GM18907 (cell line): ENCODE data around the gene ADGRB3.

Experiments used
- ATAC-seq: cut with Tn5 transposase; IDR thresholded peaks from one replicate; pipeline ENCODE4 v1.9.1; 2021; ENCODE audit warnings: mild to moderate bottlenecking, moderate library complexity; ENCODE audit not compliant: unreplicated experiment

Gene ADGRB3

DNA sequence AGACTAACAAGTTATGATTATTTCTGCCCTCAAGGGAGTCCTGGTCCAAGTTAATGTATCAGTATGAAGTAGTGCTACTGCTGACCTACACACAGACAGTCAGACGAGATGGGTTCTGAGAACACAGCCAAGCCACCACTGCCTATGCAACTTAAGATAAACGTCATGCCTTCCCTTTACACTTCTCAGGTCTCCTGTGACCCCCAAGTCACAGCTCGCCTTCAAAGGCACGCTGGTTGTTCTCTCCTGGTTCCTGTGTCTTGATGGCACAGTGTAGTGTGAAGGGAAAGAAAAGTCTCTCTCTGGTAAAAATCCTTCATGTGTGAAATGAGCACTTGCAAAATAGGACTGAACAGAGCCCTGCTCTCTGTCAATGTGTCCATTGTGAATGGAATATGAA lies 377.8 kb downstream of the ADGRB3 start:
- no peak for ATAC-seq

DNA sequence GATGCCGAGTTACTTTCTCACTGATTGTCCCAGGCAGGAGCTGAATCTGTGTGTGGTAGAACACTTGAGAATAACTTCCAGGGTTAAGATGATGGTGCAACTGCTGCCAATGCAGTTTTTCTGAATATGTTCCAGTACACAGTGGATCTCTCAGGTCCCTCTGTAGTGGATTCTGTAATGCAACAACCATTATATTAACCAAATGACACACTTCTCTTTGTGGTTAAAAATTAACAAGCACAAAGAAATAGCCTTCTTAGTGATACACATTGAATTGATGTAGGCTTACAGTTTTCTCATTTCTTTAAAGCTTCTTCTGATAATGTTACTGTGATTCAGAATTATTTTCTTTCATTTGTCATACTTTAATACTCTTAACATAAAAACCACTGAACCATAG lies 383.8 kb downstream of the ADGRB3 start:
- ATAC-seq: no peak

DNA sequence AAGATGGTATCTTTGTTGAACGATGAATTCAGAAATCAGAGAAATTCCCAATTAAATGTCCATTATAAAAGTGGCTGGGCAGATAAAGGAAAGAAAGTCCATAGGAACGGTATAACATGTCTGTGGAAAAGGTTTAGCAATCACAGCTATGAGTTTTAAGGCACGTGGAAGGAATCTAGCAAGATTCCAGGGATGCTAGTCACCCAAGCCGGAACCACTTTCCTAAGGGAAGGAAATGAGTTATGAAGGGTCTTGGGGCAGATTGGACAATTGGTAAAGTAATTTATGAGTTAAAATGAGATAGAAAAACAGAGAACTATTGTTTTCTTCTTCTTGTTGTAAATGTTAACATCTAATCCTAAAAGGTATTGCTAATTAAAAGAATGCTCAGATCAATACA lies 384.8 kb downstream of the ADGRB3 start:
- no peak for ATAC-seq

DNA sequence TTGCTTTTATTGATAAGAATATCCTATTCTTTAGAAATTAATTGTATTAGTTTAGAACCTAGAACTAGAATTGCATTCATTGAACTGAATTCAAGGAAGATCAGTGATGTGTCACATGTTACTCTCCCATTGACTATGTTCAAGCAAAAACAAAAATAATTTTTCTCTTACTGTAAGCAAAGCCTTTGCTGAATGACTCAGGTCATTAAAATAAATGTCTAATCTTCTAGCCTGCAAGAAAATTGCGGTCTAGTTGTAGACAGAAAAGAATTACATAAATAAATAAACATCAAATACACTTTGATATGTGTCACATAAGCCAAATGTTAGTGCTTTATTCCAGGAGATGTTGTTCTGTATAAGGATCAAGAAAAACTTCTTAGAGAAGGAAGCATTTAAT lies 387.9 kb downstream of the ADGRB3 start:
- ATAC-seq: no peak

DNA sequence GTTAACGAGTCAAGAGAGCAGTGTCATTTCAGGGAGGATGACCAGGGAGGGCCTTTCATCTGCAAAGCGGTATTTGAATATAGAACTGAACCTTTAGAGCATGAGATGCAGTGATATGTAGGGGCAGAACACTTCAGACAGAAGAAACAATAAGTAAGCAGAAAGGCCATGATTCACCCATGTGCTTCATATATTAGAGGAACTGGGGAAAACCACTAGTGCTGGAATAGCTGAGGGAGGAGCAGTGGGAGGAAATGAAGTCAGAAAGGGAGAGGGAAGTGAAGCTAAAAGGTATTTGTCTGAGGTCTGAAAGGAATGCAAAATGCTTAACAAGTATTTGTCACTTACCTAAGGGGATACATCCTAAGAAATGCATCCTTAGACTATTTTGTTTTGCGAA lies 391.2 kb downstream of the ADGRB3 start:
- no peak for ATAC-seq

DNA sequence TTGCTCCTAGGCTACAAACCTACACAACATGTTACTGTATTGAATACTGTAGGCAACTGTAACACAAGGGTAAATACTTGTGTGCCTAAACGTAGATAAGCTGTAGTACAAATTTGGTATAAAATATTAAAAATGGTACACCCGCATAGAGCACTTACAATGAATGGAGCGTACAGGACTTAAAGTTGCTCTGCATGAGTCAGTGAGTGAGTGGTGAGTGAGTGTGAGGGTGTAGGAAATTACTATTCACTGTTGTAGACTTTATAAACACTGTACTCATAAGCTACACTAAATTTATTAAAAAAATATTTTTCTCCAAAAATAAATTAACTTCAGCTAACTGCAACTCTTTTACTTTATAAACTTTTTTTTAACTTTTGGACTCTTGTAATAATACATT lies 391.6 kb downstream of the ADGRB3 start:
- no peak for ATAC-seq

DNA sequence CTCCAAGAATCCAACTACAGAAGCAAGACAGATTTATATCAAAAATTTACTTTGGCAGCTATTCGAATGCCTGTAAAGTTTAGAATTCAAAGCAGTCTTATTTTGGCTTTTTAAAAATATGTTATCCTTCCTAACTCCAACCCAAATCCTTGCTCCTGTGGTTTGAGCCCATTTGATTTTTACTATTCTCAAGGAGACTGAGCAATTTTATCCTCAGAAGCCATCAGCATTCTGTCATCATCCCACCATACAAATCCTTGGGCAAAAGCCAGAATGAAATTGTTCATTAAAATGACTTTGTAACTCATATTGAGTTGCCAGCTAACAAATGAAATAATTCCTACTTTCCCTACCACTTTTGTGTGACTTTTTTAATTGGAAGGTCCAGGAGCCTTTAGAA lies 392.8 kb downstream of the ADGRB3 start:
- ATAC-seq: no peak

DNA sequence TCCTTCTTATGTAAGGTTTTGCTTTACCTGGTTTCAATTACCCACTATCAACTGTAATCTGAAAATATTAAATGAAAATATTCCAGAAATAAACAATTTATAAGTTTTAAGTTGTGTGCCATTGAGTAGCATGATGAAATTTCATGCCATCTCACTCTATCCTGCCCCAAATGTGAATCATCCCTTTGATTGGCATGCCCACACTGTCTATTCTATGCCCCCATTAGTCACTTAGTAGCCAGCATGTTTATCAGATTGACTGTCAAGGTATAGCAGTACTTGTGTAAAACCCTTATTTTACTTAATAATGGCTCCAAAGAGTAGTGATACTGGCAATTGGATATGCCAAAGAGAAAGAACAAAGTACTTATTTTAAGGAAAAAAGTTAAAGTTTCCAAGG lies 403.8 kb downstream of the ADGRB3 start:
- ATAC-seq: no peak

DNA sequence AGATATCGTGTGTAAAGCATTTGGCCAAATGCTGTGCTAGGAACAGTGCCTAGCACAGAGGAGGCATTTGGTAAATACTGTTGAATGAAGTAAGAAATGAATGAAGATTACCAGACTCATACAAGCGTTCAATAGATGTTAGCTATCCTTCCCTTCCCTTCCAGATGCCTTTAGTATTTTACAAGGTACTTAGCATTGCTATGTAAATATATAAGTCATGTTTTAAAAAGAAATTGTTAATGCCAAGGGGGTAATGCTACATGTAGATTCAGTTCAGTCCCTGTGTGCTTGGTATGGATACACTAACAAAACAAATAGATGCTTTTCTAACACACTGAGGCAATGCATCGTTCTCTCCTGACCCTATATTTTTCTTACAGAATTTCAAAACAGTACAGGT lies 407.2 kb downstream of the ADGRB3 start:
- ATAC-seq: no peak

DNA sequence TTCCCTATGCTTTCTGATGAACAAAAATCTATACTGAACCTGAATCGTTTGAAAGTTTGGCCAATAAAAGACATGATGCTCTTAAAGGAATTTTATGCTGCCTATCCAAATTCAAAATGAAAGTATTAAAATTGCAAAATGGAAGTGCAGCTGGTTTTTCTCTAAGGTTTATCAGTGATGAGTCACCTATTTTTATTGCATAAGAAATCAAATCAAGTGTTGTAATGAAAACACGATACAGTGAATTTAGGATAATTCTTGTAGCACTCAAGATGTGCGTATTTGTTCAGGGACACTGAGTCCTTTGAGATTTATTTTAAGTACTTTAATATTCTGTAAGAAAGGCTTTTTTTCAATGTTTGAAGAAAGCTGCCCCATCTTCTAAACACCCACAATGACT lies 409.5 kb downstream of the ADGRB3 start:
- no peak for ATAC-seq

DNA sequence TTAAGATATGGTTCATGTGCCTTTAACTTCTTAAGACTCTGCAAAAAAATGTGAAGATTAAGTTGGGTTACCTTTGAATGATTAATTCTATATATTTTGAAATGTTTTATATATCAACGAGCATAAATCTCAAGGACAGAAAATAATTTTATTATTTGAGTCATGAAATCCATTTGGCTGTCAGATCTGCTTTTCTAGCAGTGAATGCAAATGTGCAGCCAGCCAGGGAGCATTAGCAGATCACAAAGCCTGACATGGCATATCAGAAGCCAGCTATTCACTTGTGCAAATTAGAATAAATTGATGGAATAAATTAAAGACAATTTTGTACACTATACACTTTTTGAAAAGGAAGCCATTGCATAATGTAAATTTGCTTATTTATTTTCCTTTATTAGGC lies 424.3 kb downstream of the ADGRB3 start:
- ATAC-seq: no peak

DNA sequence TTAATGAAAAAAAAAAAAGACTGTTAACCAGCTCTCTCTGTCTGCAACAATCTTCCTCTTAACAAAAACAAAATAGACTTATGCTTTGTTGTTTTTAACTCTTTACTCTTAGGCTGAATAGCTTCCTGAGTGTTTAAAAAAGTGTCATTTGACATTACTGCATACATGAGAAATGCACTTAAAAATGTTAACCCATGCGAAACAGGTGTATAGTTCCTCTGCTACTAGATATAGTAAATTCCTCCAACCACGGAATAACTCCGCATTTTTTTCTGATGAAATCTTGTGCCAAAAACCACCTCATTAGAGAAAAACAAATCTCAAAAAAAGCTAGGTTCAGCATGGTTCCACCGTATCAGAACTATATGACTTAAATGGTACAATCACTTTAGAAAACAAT lies 426.0 kb downstream of the ADGRB3 start:
- ATAC-seq: no peak

DNA sequence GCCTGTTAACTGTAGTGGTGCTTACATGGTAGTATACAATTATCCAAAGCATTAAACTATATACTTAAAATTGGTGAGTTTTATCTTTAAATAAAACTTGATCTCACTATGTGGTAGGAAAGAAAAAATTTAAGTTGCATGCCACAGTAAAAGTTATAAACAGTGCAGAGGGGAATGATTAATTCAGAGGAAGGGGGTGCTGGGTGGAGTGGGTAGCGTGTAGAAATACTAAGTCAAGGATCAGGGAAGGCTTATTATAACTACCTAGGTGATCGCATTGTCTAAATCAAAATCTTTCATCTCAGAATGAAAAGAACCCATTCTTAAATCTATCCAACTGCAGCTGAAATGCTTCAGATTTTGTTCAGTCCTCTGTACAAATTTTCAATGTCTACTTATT lies 428.3 kb downstream of the ADGRB3 start:
- no peak for ATAC-seq

DNA sequence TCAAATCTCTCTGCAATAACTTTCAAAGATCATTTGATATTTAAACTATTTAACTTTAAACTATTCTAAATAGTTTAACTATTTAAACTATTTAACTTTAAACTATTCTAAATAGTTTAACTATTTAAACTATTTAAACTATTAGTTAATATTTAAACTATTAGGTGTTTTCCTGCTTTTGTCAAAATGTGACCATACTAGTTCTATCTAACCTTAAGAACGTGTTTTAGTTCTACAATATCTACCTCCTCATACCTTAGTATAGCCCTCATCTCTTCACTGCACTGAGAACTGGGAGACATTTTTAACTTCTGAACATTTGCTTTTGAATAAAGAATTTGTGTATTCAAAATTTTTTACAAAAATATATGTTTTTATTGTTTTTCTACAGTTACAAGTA lies 429.1 kb downstream of the ADGRB3 start:
- no peak for ATAC-seq

DNA sequence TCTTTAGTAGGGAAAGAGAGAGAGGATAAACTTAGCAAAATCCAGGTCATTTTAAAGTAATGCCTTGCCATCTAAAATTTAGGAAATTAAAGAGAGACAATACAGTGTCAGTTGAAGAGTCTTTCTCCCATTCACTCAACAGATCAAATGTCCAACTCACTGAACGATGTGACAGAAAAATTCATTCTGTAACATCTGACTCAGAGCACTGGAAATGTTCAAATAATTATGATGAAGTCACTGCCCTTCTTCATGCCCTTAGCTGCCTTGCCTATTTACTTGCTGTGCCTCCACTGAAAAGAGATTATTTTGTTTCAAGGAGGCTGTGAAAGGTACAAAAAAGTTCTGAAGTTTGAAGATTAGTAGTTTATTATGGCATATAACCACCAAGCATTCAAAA lies 434.8 kb downstream of the ADGRB3 start:
- no peak for ATAC-seq

DNA sequence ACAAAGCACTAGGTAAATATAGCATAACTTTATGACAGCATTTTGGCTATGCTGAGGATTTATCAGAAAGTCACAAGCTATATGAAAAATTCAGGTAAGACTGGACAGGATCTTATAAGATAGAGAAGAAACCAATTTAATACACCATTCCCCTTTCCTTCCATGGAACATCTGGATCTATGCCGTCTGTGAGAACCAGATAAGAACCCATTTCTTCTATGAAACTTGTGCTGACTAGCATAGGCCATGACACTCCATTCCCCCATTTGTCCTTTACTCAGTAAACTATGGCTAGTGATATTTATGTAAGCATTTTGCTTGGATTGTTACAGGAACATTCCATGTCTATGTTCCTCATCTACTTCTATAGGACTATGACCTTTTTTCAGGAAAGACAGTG lies 437.7 kb downstream of the ADGRB3 start:
- no peak for ATAC-seq

DNA sequence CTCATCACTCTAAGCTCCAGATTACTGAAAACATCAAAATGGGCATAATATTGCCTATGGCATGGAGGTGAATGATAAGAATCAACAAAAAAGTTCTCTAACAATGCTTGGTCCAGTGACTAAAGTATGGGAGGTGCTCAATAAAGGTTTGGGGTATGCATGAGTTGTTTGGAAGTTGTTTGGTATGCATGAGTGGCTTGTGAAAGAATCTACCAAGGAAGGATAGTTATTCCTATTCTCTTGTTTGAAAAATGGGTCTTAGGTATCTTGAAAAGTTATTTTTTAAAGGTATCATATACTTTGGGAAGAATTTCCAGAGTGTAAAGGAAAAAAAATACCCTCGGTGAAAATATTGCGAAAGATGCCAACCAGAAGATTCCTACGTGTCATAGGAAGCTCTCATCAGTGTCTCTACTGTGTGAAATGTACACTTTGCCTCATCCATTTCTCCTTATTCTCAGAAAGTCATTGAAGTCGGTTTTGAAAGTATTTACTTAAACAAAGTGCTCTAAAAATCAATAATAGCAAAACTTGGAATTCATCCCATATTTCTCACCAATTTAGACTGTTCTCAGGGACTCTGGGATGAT lies 449.8 kb downstream of the ADGRB3 start:
- ATAC-seq: no peak

DNA sequence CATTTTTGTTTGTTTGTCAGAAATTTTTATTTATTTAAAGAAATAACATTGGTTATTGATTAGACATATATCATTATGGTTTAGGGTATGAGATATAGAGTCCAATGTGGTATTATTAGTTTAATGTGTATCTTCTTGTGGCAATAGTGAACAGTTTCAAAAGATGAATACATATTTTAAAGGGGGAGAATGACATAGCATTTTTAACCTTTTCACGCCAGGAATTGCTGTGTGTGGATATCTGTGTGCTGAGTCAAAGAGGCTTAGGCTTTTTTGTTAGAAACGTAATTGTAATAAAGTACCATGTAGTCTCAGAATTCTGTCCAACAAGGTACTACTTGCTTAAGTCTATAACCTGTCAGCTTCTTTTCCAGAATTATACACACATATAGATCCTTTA lies 451.6 kb downstream of the ADGRB3 start:
- ATAC-seq: no peak

DNA sequence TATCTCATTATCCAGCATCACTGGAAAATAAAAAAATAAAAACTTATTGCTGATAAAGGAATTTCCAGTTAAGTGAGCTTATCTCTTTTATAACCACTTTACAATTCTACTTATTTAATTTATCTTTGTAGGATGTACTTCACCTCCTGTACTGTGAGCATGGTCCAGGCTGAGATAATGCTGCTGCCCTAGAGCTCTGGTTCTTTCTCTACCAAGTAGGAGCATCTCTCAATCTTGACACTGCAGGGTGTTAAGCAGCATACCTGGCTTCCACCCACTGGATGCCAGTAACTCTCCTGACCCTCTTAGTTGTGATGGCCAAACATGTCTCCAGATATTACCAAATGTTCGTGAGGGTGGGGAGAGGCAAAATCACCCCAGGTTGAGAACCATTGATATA lies 454.5 kb downstream of the ADGRB3 start:
- no peak for ATAC-seq

DNA sequence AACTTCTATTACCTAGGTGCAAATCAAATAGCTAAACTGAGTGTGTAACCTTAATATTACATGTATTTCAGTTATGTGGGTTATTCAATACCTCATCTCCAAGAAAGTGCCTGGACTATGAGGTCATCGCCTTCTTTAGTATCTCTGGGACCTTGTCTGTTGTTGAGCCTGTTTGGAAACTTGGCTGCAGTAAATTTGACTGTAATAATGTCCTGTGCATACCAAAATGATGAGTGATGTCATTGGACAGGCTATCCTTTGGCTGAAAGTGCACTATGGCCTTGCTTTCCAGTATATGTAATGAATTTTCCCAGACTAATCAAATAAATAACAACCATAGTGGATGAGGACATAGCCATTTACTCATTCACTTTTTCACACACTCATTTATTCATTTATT lies 455.1 kb downstream of the ADGRB3 start:
- no peak for ATAC-seq

DNA sequence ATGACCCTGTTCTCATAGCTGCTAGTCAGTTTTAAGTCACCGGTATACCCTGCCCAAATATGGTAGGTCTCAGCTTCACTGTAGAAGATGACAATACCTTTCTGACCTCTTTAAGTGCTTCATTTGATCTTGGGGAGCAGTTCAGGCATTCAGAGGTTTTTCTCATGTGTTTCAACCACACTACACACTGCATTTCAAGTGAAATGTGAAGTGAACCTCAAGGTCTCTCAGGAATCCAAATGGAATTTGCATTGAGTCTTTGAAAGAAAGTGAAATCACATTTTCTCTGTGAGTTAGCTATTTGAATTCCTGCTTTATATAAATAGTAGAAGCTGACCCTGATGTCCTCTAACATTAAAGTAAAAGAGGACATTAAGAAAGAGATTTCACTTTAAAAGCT lies 461.6 kb downstream of the ADGRB3 start:
- no peak for ATAC-seq

DNA sequence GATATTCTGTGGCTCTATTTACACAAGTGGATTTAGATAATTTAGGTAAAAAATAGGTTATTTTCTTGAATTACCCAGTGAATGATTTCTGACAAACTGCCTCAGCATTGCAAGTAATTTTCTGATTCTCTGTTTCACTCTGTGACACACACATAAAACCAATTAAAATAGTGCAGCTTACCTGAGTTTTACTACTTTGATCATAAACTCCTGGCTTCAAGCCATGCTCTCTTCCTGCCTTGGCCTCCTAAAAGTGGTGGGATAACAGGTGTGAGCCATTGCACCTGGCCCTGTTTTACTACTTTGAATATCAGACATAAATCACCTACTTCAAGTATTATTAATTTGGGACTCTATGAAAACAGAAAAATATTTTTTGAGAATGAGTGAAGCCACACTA lies 462.9 kb downstream of the ADGRB3 start:
- no peak for ATAC-seq

DNA sequence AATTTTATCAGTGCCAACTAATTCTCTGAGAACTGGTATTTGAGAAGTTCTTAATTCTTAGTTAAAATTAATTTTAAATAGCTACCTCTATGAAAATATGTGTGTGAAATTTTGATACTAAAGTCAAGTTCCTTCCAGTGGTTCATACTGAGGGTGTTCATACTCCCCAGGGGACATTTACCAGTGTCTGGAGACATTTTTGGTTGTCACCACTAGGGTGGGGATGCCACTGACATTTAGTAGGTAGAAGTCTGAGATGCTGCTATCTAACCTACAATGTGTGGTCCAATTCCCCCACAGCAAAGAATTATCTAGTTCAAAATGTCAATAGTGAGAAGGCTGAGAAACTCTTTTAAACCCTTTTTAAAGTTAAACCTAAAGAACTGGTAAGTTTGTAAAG lies 463.8 kb downstream of the ADGRB3 start:
- peak; percentile 60 for ATAC-seq

DNA sequence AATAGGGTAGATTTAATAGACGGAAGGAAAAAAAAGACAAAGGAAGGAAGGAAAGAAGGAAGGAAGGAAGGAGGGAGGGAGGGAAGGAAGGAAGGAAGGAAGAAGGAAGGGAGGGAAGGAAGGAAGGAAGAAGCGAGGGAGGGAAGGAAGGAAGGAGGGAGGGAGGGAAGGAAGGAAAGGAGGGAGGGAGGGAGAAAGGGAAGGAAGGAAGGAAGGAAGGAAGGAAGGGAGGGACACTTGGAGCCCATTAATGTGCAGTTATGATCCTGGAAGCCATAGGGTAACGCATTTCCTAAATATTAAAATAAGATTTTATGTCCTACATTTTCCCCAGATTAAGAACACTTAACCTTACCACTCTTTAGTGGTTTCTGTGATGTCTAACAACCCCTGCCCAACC lies 465.7 kb downstream of the ADGRB3 start:
- no peak for ATAC-seq
